PC-9 (cell line): ENCODE measurements around the gene CD2BP2. TPM values are rescaled to one million over a fixed set of nuclear protein-coding genes. Genes with fewer than 3 reads are reported as not detected.

Experiments used
- BruUV-seq: library from RNA; stranded (reverse); fragments of 400-500 nt; replicated peaks from 2 replicates; lab custom pipeline; 2021; lab: Mats Ljungman, UMichigan
- CTCF ChIA-PET: fragments of 300-600 bp; sonication (Branson Sonifier 250); formaldehyde crosslinking; loops from one replicate; lab custom pipeline; 2022; ENCODE audit warnings: antibody characterized with exemption; lab: Charles Lee
- POLR2A ChIA-PET: fragments of 300-600 bp; sonication (Branson Sonifier 250); formaldehyde crosslinking; loops from one replicate; lab custom pipeline; 2022; ENCODE audit warnings: antibody characterized with exemption; ENCODE audit not compliant: unreplicated experiment; lab: Charles Lee
- DNase-seq, 2 experiments: peaks; one replicate each; pipeline versions ENCODE4 v3.0.0 to v3.0.0-alpha.2; 2015 to 2022; ENCODE audit warnings: mixed read lengths in 1 of 2
- H2AFZ ChIP-seq: fragments of 200-600 bp; sonication (generic); 2 replicates; pipeline ENCODE4 v1.8.1; 2017; ENCODE audit warnings: antibody characterized with exemption
- H3F3A ChIP-seq: fragments of 200-600 bp; sonication (generic); 2 replicates; pipeline ENCODE4 v1.8.1; 2017; ENCODE audit warnings: antibody characterized with exemption, mild to moderate bottlenecking, low read depth; ENCODE audit not compliant: insufficient read depth
- H3K27ac ChIP-seq: fragments of 200-600 bp; sonication (generic); 2 replicates; pipeline ENCODE4 v1.6.1; 2016; ENCODE audit warnings: mixed run types
- H3K27me3 ChIP-seq: fragments of 200-600 bp; sonication (generic); 2 replicates; pipeline ENCODE4 v1.6.1; 2016; ENCODE audit warnings: low read depth, mixed run types; ENCODE audit not compliant: insufficient read depth
- H3K36me3 ChIP-seq: fragments of 200-600 bp; sonication (generic); 2 replicates; pipeline ENCODE4 v1.6.1; 2016; ENCODE audit warnings: low read depth, mixed run types
- H3K4me1 ChIP-seq: fragments of 200-600 bp; sonication (generic); replicated peaks from 2 replicates; pipeline ENCODE4 v1.6.1; 2016; ENCODE audit warnings: mixed run types; ENCODE audit not compliant: insufficient read depth
- H3K4me2 ChIP-seq: fragments of 200-600 bp; sonication (generic); 2 replicates; pipeline ENCODE4 v1.6.1; 2017; ENCODE audit warnings: mixed run types
- H3K4me3 ChIP-seq: fragments of 200-600 bp; sonication (generic); 2 replicates; pipeline ENCODE4 v1.6.1; 2016; ENCODE audit warnings: mixed run types
- H3K79me2 ChIP-seq: fragments of 200-600 bp; sonication (generic); 2 replicates; pipeline ENCODE4 v1.6.1; 2017; ENCODE audit warnings: low read depth, mixed run types
- H3K9me2 ChIP-seq: fragments of 200-600 bp; sonication (generic); 2 replicates; pipeline ENCODE4 v1.8.1; 2017; ENCODE audit warnings: mild to moderate bottlenecking; ENCODE audit not compliant: insufficient read depth
- H3K9me3 ChIP-seq: fragments of 200-600 bp; sonication (generic); 2 replicates; pipeline ENCODE4 v1.8.1; 2016; ENCODE audit warnings: low read depth; ENCODE audit not compliant: insufficient read depth
- H4K20me1 ChIP-seq: fragments of 200-600 bp; sonication (generic); 2 replicates; pipeline ENCODE4 v1.8.1; 2017; ENCODE audit not compliant: insufficient read depth
- EZH2 ChIP-seq: fragments of 200-600 bp; sonication (generic); IDR thresholded peaks from 2 replicates; pipeline ENCODE4 v1.8.0; 2017; ENCODE audit warnings: antibody characterized with exemption, low read depth
- intact Hi-C: fragments of 100-400 bp; cut with micrococcal nuclease; formaldehyde crosslinking; loops from one replicate; pipeline ENCODE4 v1.10.0; 2022; ENCODE audit not compliant: unreplicated experiment
- total RNA-seq: library from RNA; stranded (reverse); gene quantifications from 2 replicates; pipeline ENCODE4 v1.2.3, GENCODE V29; 2021
- TF ChIP-seq, protein P1 (sequence below): fragments of 200-600 bp; sonication (generic); conservative IDR thresholded peaks from 2 replicates; pipeline ENCODE4 v1.6.1; 2017; ENCODE audit warnings: mixed run types, antibody characterized with exemption, mild to moderate bottlenecking, moderate library complexity

Gene CD2BP2
- total RNA-seq, 1 experiment from 2014 or later = 84.6 TPM

GRCh38 chr16:30356401-30357084 lies 1.4 kb upstream of the CD2BP2 start:
- Histone ChIP-seq H3K27ac (peak overlapping the region; percentile 82), H3K9me3 (no peaks in the 10 kb centered on the region), H2AFZ (no peak overlapping the region), H3K4me1 (peaks cover 19% of the 10 kb centered on the region), H4K20me1 (peaks cover 6% of the 10 kb centered on the region), H3K79me2 (peaks cover 28% of the 10 kb centered on the region), H3K9me2 (no peaks in the 10 kb centered on the region), H3F3A (peaks cover 34% of the 10 kb centered on the region), H3K4me3 (peak overlapping the region; percentile 99), H3K36me3 (peaks cover 16% of the 10 kb centered on the region), H3K4me2 (peak overlapping the region; percentile 83), H3K27me3 (no peaks in the 10 kb centered on the region)
- ChIA-PET CTCF (no interaction called here), POLR2A (interaction anchor here (0.7 kb wide), 3 partner anchors 61 to 303 kb away, joined by 3 to 16 read pairs (median 4); a partner anchor contains a TSS)
- intact Hi-C loops = loop anchor here (5.0 kb wide), 1 partner anchor 264 kb away; the partner anchor contains the start of gene TBX6
- DNase-seq = peak in 1 of 2 experiments; percentile 40
- BruUV-seq = no TSS peak
- TF ChIP-seq, protein P1, sequence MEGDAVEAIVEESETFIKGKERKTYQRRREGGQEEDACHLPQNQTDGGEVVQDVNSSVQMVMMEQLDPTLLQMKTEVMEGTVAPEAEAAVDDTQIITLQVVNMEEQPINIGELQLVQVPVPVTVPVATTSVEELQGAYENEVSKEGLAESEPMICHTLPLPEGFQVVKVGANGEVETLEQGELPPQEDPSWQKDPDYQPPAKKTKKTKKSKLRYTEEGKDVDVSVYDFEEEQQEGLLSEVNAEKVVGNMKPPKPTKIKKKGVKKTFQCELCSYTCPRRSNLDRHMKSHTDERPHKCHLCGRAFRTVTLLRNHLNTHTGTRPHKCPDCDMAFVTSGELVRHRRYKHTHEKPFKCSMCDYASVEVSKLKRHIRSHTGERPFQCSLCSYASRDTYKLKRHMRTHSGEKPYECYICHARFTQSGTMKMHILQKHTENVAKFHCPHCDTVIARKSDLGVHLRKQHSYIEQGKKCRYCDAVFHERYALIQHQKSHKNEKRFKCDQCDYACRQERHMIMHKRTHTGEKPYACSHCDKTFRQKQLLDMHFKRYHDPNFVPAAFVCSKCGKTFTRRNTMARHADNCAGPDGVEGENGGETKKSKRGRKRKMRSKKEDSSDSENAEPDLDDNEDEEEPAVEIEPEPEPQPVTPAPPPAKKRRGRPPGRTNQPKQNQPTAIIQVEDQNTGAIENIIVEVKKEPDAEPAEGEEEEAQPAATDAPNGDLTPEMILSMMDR = no peak
- TF ChIP-seq EZH2 = no peak

DNA sequence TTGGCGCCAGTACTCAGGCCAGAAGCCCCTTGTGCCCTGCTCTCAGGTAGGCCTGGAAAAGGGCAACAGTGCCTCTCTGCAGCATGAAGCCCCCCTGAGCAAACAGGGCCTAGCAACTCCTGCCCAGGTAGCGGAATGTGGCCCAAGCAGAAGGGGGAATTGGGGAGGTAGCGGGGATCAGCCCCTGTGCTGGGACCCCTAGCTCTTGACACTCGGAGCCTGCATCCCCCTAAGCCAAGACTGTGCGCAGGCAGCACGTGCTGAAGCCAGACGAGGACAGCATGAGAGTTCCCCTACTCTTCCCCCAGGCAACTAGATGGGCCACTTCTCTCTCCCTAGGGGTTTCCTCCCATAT lies 823 bp upstream of the CD2BP2 start:
- Histone ChIP-seq H3K36me3 (peaks cover 13% of the 10 kb centered on the region; the same call in 1 of the 2 replicates), H3K4me3 (peak overlapping the region; percentile 99), H4K20me1 (peaks cover 6% of the 10 kb centered on the region), H3K4me1 (peaks cover 19% of the 10 kb centered on the region), H3F3A (peaks cover 37% of the 10 kb centered on the region), H3K9me2 (no peaks in the 10 kb centered on the region), H3K4me2 (peak overlapping the region; percentile 83), H3K79me2 (peaks cover 22% of the 10 kb centered on the region), H2AFZ (peak overlapping the region; percentile 91), H3K27ac (peak overlapping the region; percentile 82), H3K9me3 (no peaks in the 10 kb centered on the region), H3K27me3 (no peaks in the 10 kb centered on the region)
- ChIA-PET CTCF (interaction anchor here (1.2 kb wide), 1 partner anchor 15 kb away, joined by 4 read pairs; no protein-coding TSS in a partner anchor), POLR2A (interaction anchor here (0.7 to 1.0 kb wide), 2 partner anchors 15 to 74 kb away, joined by 3 to 7 read pairs; no protein-coding TSS in a partner anchor)
- DNase-seq = no peak
- intact Hi-C loops = loop anchor here (1.0 to 5.0 kb wide), 7 partner anchors 21 to 302 kb away; partner anchors contain the start of genes ALDOA, FBRS, TBX6 and ZNF48
- BruUV-seq = TSS peak; percentile 79
- no peak for TF ChIP-seq EZH2
- TF ChIP-seq, protein P1 = no peak

- peaks cover 22% of the 10 kb centered on the region for H3K79me2 ChIP-seq
- peaks cover 38% of the 10 kb centered on the region for H3F3A ChIP-seq
- H2AFZ ChIP-seq = peak overlapping the region; percentile 88
- DNase-seq = peak in 1 of 2 experiments; percentile 16
- peak overlapping the region; percentile 99 for H3K4me3 ChIP-seq
- TSS peak; percentile 42 for BruUV-seq
- POLR2A ChIA-PET = interaction anchor here (0.7 to 1.0 kb wide), 3 partner anchors 16 to 197 kb away, joined by 4 to 7 read pairs (median 6); partner anchors contain the start of gene ZNF771
- CTCF ChIA-PET = interaction anchor here (0.6 to 1.2 kb wide), 3 partner anchors 16 to 75 kb away, joined by 3 to 4 read pairs (median 3); partner anchors contain the start of gene DCTPP1
- no peaks in the 10 kb centered on the region for H3K9me2 ChIP-seq
- H3K36me3 ChIP-seq = peaks cover 17% of the 10 kb centered on the region; the same call in 1 of the 2 replicates
- peak overlapping the region; percentile 82 for H3K27ac ChIP-seq
- no peaks in the 10 kb centered on the region for H3K9me3 ChIP-seq
- TF ChIP-seq, protein P1 = no peak
- no peaks in the 10 kb centered on the region for H3K27me3 ChIP-seq
- peaks cover 19% of the 10 kb centered on the region for H3K4me1 ChIP-seq
- peak overlapping the region; percentile 83 for H3K4me2 ChIP-seq
- intact Hi-C loops = loop anchor here (1.0 to 5.0 kb wide), 7 partner anchors 19 to 304 kb away; partner anchors contain the start of genes ALDOA, FBRS, TBX6 and ZNF48
- peaks cover 6% of the 10 kb centered on the region for H4K20me1 ChIP-seq
Observed at GRCh38 chr16:30354423-30355143, 525 bp downstream of the CD2BP2 start.
